BLaER1 (cell line): ENCODE results near the gene COA3.

Source experiments
- H3K27ac ChIP-seq: shearing (Covaris generic); formaldehyde crosslinking; 2 replicates; pipeline ENCODE4 v1.8.1; 2022
- H3K27me3 ChIP-seq: shearing (Covaris generic); formaldehyde crosslinking; 2 replicates; pipeline ENCODE4 v1.8.1; 2022
- H3K36me3 ChIP-seq: shearing (Covaris generic); formaldehyde crosslinking; 2 replicates; pipeline ENCODE4 v1.8.1; 2022
- H3K4me1 ChIP-seq: shearing (Covaris generic); formaldehyde crosslinking; 2 replicates; pipeline ENCODE4 v1.8.1; 2022
- H3K4me2 ChIP-seq: shearing (Covaris generic); formaldehyde crosslinking; 2 replicates; pipeline ENCODE4 v1.8.1; 2022
- H3K4me3 ChIP-seq: shearing (Covaris generic); formaldehyde crosslinking; 2 replicates; pipeline ENCODE4 v1.8.1; 2022
- H3K9ac ChIP-seq: shearing (Covaris generic); formaldehyde crosslinking; 2 replicates; pipeline ENCODE4 v1.8.1; 2022
- H3K9me3 ChIP-seq: shearing (Covaris generic); formaldehyde crosslinking; 2 replicates; pipeline ENCODE4 v1.8.1; 2022
- H4K20me1 ChIP-seq: shearing (Covaris generic); formaldehyde crosslinking; 2 replicates; pipeline ENCODE4 v1.8.1; 2022
- Cebpa-rat ChIP-seq: shearing (Covaris generic); IDR thresholded peaks from 2 replicates; pipeline ENCODE4 v1.8.1; 2022

Gene COA3

GRCh38 chr17:42841975-42842685 lies 43.6 kb upstream of the COA3 start:
- H3K27ac ChIP-seq: no peak overlapping the region
- TF ChIP-seq Cebpa-rat: no peak
- no peaks in the 10 kb centered on the region for H3K27me3 ChIP-seq
- no peak overlapping the region for H3K4me2 ChIP-seq
- no peaks in the 10 kb centered on the region for H3K4me1 ChIP-seq
- H3K9me3 ChIP-seq: no peaks in the 10 kb centered on the region
- no peak overlapping the region for H3K4me3 ChIP-seq
- peaks cover 57% of the 10 kb centered on the region for H4K20me1 ChIP-seq
- peaks cover 93% of the 10 kb centered on the region for H3K36me3 ChIP-seq
- H3K9ac ChIP-seq: no peak overlapping the region

GRCh38 chr17:42835732-42836131 lies 37.2 kb upstream of the COA3 start:
- Histone ChIP-seq H3K27me3 (no peaks in the 10 kb centered on the region), H3K4me2 (no peak overlapping the region), H3K4me1 (peaks cover 26% of the 10 kb centered on the region), H3K4me3 (no peak overlapping the region), H4K20me1 (peaks cover 44% of the 10 kb centered on the region; the same call in 1 of the 2 replicates), H3K9ac (no peak overlapping the region), H3K36me3 (peaks cover 62% of the 10 kb centered on the region), H3K27ac (no peak overlapping the region), H3K9me3 (no peaks in the 10 kb centered on the region)
- TF ChIP-seq Cebpa-rat: no peak

GRCh38 chr17:42833767-42834422 lies 35.4 kb upstream of the COA3 start:
- Histone ChIP-seq H3K27me3 (no peaks in the 10 kb centered on the region), H4K20me1 (peaks cover 44% of the 10 kb centered on the region; the same call in 1 of the 2 replicates), H3K9ac (peak overlapping the region; percentile 95), H3K4me1 (peaks cover 26% of the 10 kb centered on the region), H3K27ac (peak overlapping the region; percentile 92), H3K4me3 (peak overlapping the region; percentile 83), H3K9me3 (no peaks in the 10 kb centered on the region), H3K36me3 (peaks cover 44% of the 10 kb centered on the region), H3K4me2 (peak overlapping the region; percentile 95)
- TF ChIP-seq Cebpa-rat: no peak

- Histone ChIP-seq H3K27ac (peak within 1 kb of the TSS; percentile 92), H3K4me1 (peaks cover 26% of the 10 kb centered on the region), H3K27me3 (no peaks in the 10 kb centered on the region), H3K9ac (peak within 1 kb of the TSS; percentile 95), H3K4me2 (peak within 1 kb of the TSS; percentile 95), H4K20me1 (peaks cover 42% of the 10 kb centered on the region; the same call in 1 of the 2 replicates), H3K4me3 (peak within 1 kb of the TSS; percentile 83), H3K36me3 (peaks cover 36% of the 10 kb centered on the region), H3K9me3 (no peaks in the 10 kb centered on the region)
- TF ChIP-seq Cebpa-rat: no peak
These were observed 34.6 kb upstream of the COA3 start, which contains the start of gene PSME3 for GRCh38 chr17:42832934-42833766. PSME3 (plus strand) TSS chr17:42833397; CDS start chr17:42833632, 235 bp downstream.

GRCh38 chr17:42832213-42832933 lies 33.9 kb upstream of the COA3 start:
- H3K4me1 ChIP-seq: peaks cover 26% of the 10 kb centered on the region
- TF ChIP-seq Cebpa-rat: no peak
- H4K20me1 ChIP-seq: peaks cover 34% of the 10 kb centered on the region; the same call in 1 of the 2 replicates
- H3K27me3 ChIP-seq: no peaks in the 10 kb centered on the region
- peaks cover 29% of the 10 kb centered on the region for H3K36me3 ChIP-seq
- H3K9ac ChIP-seq: peak overlapping the region; percentile 95
- peak overlapping the region; percentile 95 for H3K4me2 ChIP-seq
- H3K4me3 ChIP-seq: peak overlapping the region; percentile 83
- no peaks in the 10 kb centered on the region for H3K9me3 ChIP-seq
- peak overlapping the region; percentile 92 for H3K27ac ChIP-seq

GRCh38 chr17:42830971-42831370 lies 32.5 kb upstream of the COA3 start:
- Histone ChIP-seq H3K27me3 (no peaks in the 10 kb centered on the region), H3K4me1 (peaks cover 26% of the 10 kb centered on the region), H3K36me3 (peaks cover 15% of the 10 kb centered on the region), H3K9ac (no peak overlapping the region), H3K9me3 (no peaks in the 10 kb centered on the region), H3K4me2 (no peak overlapping the region), H3K4me3 (no peak overlapping the region), H4K20me1 (peaks cover 22% of the 10 kb centered on the region; the same call in 1 of the 2 replicates), H3K27ac (no peak overlapping the region)
- no peak for TF ChIP-seq Cebpa-rat

- Histone ChIP-seq H3K4me2 (no peak overlapping the region), H3K27me3 (no peaks in the 10 kb centered on the region), H3K9ac (no peak overlapping the region), H3K9me3 (no peaks in the 10 kb centered on the region), H3K4me3 (no peak overlapping the region), H3K4me1 (peaks cover 28% of the 10 kb centered on the region), H4K20me1 (no peaks in the 10 kb centered on the region), H3K36me3 (no peaks in the 10 kb centered on the region), H3K27ac (no peak overlapping the region)
- TF ChIP-seq Cebpa-rat: no peak
These were observed 29.0 kb upstream of the COA3 start for GRCh38 chr17:42827472-42827871.

GRCh38 chr17:42821176-42821575 lies 22.7 kb upstream of the COA3 start:
- no peak overlapping the region for H3K27ac ChIP-seq
- no peak for TF ChIP-seq Cebpa-rat
- H3K36me3 ChIP-seq: peaks cover 60% of the 10 kb centered on the region
- no peaks in the 10 kb centered on the region for H3K27me3 ChIP-seq
- H3K4me2 ChIP-seq: no peak overlapping the region
- H3K4me1 ChIP-seq: peaks cover 21% of the 10 kb centered on the region
- H3K9ac ChIP-seq: no peak overlapping the region
- 0 out of 2 replicates have a peak, but pooled peaks cover 4% of the 10 kb centered on the region for H4K20me1 ChIP-seq
- no peaks in the 10 kb centered on the region for H3K9me3 ChIP-seq
- H3K4me3 ChIP-seq: no peak overlapping the region

GRCh38 chr17:42819939-42820535 lies 21.5 kb upstream of the COA3 start:
- Histone ChIP-seq H3K4me3 (no peak overlapping the region), H3K36me3 (peaks cover 71% of the 10 kb centered on the region)

More at GRCh38 chr17:42819939-42820535, 21.5 kb upstream of the COA3 start:
- H3K27ac ChIP-seq: no peak overlapping the region
- no peaks in the 10 kb centered on the region for H3K27me3 ChIP-seq
- H3K4me2 ChIP-seq: no peak overlapping the region
- H4K20me1 ChIP-seq: 0 out of 2 replicates have a peak, but pooled peaks cover 4% of the 10 kb centered on the region
- no peak for TF ChIP-seq Cebpa-rat
- H3K9ac ChIP-seq: no peak overlapping the region
- H3K4me1 ChIP-seq: peaks cover 21% of the 10 kb centered on the region
- H3K9me3 ChIP-seq: no peaks in the 10 kb centered on the region
